OCI-LY1 (cell line): ENCODE measurements around the gene MECP2.

Experiments
- H2AFZ ChIP-seq: fragments of 200-600 bp; sonication (generic), shearing (Covaris generic); 2 replicates; pipeline ENCODE4 v1.6.0; 2014; ENCODE audit warnings: antibody characterized with exemption, mild to moderate bottlenecking, low read length
- H3F3A ChIP-seq: fragments of 200-600 bp; sonication (generic), shearing (Covaris generic); 2 replicates; pipeline ENCODE4 v1.6.0; 2014; ENCODE audit warnings: mild to moderate bottlenecking, antibody characterized with exemption, low read length, moderate library complexity; ENCODE audit not compliant: insufficient read depth
- H3K27ac ChIP-seq: fragments of 200-600 bp; sonication (generic); 2 replicates; pipeline ENCODE4 v1.5.1; 2014; ENCODE audit warnings: low read length, mixed run types, mild to moderate bottlenecking, low read depth; ENCODE audit not compliant: poor library complexity, severe bottlenecking
- H3K27me3 ChIP-seq: fragments of 200-600 bp; sonication (generic); 2 replicates; pipeline ENCODE4 v1.6.0; 2014; ENCODE audit warnings: antibody characterized with exemption, mild to moderate bottlenecking, low read length, moderate library complexity; ENCODE audit not compliant: insufficient read depth
- H3K36me3 ChIP-seq: fragments of 200-600 bp; sonication (generic); 2 replicates; pipeline ENCODE4 v1.6.1; 2014; ENCODE audit warnings: mild to moderate bottlenecking, antibody characterized with exemption, low read length, moderate library complexity, mixed read lengths; ENCODE audit not compliant: insufficient read depth
- H3K4me1 ChIP-seq: fragments of 200-600 bp; sonication (generic); 2 replicates; pipeline ENCODE4 v1.5.1; 2014; ENCODE audit warnings: mild to moderate bottlenecking, low read length, moderate library complexity; ENCODE audit not compliant: insufficient read depth, severe bottlenecking
- H3K4me2 ChIP-seq: fragments of 200-600 bp; sonication (generic), shearing (Covaris generic); 2 replicates; pipeline ENCODE4 v1.6.1; 2014; ENCODE audit warnings: low read length
- H3K4me3 ChIP-seq: fragments of 200-600 bp; sonication (generic); 2 replicates; pipeline ENCODE4 v1.5.1; 2014; ENCODE audit warnings: low read length, low read depth, mild to moderate bottlenecking, mixed read lengths; ENCODE audit not compliant: poor library complexity, severe bottlenecking
- H3K79me2 ChIP-seq: fragments of 200-600 bp; shearing (Covaris generic); 2 replicates; pipeline ENCODE4 v1.6.1; 2016; ENCODE audit warnings: mixed run types, low read length, mixed read lengths; ENCODE audit not compliant: insufficient read depth
- H3K9ac ChIP-seq: fragments of 200-600 bp; sonication (generic), shearing (Covaris generic); 2 replicates; pipeline ENCODE4 v1.6.1; 2014; ENCODE audit warnings: mild to moderate bottlenecking, low read length, mixed read lengths
- H3K9me2 ChIP-seq: fragments of 200-600 bp; sonication (generic), shearing (Covaris generic); 2 replicates; pipeline ENCODE4 v1.6.1; 2014; ENCODE audit warnings: low read depth, mild to moderate bottlenecking, low read length, mixed read lengths
- H3K9me3 ChIP-seq: fragments of 200-600 bp; shearing (Covaris generic); 2 replicates; pipeline ENCODE4 v1.6.1; 2014; ENCODE audit warnings: low read length, mixed read lengths
- H4K20me1 ChIP-seq: fragments of 200-600 bp; sonication (generic), shearing (Covaris generic); 2 replicates; pipeline ENCODE4 v1.6.0; 2016; ENCODE audit warnings: mild to moderate bottlenecking, low read length; ENCODE audit not compliant: insufficient read depth
- EZH2 ChIP-seq: fragments of 200-600 bp; sonication (generic), shearing (Covaris generic); IDR thresholded peaks from 2 replicates; pipeline ENCODE4 v1.8.0; 2017; ENCODE audit warnings: borderline replicate concordance, mixed run types, mild to moderate bottlenecking, antibody characterized with exemption, low read length, moderate library complexity, mixed read lengths
- TF ChIP-seq, protein P1 (sequence below): fragments of 200-600 bp; sonication (generic), shearing (Covaris generic); IDR thresholded peaks from 2 replicates; pipeline ENCODE4 v1.5.1; 2017; ENCODE audit warnings: mild to moderate bottlenecking, antibody characterized with exemption, low read length, moderate library complexity, mixed read lengths

Gene MECP2

DNA sequence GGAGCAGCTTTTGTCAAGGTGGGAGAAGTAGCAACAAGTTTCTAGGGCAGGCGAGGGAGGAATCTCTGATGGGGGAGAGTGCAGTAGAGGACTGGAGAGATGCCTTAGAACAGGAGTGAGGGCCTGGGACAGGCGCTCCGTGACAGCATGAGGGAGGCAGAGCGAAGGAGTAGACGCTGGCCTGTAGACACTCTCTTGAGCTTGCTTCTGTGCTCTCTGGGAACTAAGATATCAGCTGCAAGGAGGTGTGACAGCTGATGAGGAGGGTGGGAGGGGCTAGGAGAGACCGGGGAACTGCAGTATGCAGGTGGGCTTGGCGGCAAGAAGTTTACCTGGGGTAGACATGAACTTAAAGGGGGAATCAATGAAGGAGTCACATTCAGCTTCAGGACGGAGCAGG, 35.7 kb downstream of the MECP2 start:
- Histone ChIP-seq H2AFZ (no peak overlapping the region), H3K4me2 (no peak overlapping the region), H3K9me2 (no peaks in the 10 kb centered on the region), H3F3A (no peaks in the 10 kb centered on the region), H3K36me3 (peaks cover 9% of the 10 kb centered on the region; the same call in 1 of the 2 replicates), H3K79me2 (peaks cover 19% of the 10 kb centered on the region), H4K20me1 (no peaks in the 10 kb centered on the region), H3K4me1 (peaks cover 44% of the 10 kb centered on the region), H3K9ac (no peak overlapping the region), H3K27ac (no peak overlapping the region), H3K4me3 (no peak overlapping the region), H3K27me3 (no peaks in the 10 kb centered on the region), H3K9me3 (no peaks in the 10 kb centered on the region)
- no peak for TF ChIP-seq EZH2
- TF ChIP-seq, protein P1, sequence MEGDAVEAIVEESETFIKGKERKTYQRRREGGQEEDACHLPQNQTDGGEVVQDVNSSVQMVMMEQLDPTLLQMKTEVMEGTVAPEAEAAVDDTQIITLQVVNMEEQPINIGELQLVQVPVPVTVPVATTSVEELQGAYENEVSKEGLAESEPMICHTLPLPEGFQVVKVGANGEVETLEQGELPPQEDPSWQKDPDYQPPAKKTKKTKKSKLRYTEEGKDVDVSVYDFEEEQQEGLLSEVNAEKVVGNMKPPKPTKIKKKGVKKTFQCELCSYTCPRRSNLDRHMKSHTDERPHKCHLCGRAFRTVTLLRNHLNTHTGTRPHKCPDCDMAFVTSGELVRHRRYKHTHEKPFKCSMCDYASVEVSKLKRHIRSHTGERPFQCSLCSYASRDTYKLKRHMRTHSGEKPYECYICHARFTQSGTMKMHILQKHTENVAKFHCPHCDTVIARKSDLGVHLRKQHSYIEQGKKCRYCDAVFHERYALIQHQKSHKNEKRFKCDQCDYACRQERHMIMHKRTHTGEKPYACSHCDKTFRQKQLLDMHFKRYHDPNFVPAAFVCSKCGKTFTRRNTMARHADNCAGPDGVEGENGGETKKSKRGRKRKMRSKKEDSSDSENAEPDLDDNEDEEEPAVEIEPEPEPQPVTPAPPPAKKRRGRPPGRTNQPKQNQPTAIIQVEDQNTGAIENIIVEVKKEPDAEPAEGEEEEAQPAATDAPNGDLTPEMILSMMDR, result no peak

DNA sequence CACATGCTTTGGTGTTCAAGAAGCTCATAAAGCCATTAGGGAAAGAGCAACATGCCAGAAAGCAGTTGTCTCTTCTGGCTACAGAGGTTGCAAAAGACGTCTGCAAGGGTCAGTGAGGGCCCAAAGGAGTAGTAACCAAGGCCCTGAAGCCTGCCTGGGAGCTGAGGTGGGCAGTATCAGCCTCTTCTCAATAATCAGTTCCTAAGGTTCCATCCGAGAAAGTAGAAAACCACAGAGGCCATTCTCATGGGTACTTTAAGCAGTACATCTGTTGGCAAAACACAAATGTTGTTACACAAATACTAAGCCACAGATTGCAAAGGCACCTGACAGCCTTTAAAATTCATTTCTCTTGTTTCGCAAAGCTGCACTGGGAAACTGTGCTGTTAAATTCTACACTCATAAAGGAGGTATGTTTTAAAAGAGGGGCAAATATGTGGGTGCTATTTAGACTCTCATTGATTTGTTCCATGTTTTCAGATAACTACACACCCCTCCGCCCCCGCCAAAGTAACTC, 37.7 kb downstream of the MECP2 start:
- no peak overlapping the region for H3K27ac ChIP-seq
- no peaks in the 10 kb centered on the region for H4K20me1 ChIP-seq
- no peak overlapping the region for H3K4me3 ChIP-seq
- no peaks in the 10 kb centered on the region for H3K9me3 ChIP-seq
- H3K4me2 ChIP-seq, result no peak overlapping the region
- H3K27me3 ChIP-seq, result no peaks in the 10 kb centered on the region
- H3K79me2 ChIP-seq, result peaks cover 15% of the 10 kb centered on the region
- H3K9ac ChIP-seq, result no peak overlapping the region
- peaks cover 16% of the 10 kb centered on the region; the same call in 1 of the 2 replicates for H3K36me3 ChIP-seq
- no peak overlapping the region for H2AFZ ChIP-seq
- H3K4me1 ChIP-seq, result peaks cover 33% of the 10 kb centered on the region
- H3K9me2 ChIP-seq, result no peaks in the 10 kb centered on the region
- no peaks in the 10 kb centered on the region for H3F3A ChIP-seq
- TF ChIP-seq, protein P1, result no peak
- TF ChIP-seq EZH2, result no peak

DNA sequence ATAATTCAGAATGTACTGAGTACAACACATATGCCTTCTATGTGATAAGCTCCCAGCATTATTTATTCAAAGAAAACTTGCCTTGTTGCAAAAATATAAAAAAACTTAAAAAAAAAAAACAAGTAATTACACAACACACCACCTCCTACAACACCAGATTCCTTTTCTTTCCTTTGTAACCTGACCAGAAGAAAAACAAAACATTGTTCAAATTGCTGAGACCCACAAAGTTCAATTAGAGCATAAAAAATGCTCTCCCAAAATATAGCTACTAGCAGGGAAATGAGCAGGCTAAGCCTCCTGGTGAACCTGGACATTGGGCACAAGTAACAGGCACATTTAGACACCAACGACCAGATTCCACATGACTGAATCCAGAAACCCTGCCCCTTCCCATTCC, 38.3 kb downstream of the MECP2 start:
- Histone ChIP-seq H3K9me2 (no peaks in the 10 kb centered on the region), H3F3A (no peaks in the 10 kb centered on the region), H3K79me2 (peaks cover 10% of the 10 kb centered on the region), H3K27me3 (no peaks in the 10 kb centered on the region), H3K9me3 (no peaks in the 10 kb centered on the region), H2AFZ (no peak overlapping the region), H4K20me1 (no peaks in the 10 kb centered on the region), H3K4me1 (peaks cover 27% of the 10 kb centered on the region), H3K9ac (no peak overlapping the region), H3K36me3 (peaks cover 16% of the 10 kb centered on the region; the same call in 1 of the 2 replicates), H3K4me2 (no peak overlapping the region), H3K4me3 (no peak overlapping the region), H3K27ac (no peak overlapping the region)
- no peak for TF ChIP-seq EZH2
- TF ChIP-seq, protein P1, result no peak
